Tibial nerve (tissue), 4 donors: ENCODE data around the gene WNT3A. TPM values are rescaled to one million over a fixed set of nuclear protein-coding genes. Genes with fewer than 3 reads are reported as not detected.
A peak's percentile ranks its signal among the peaks of the same experiment; 100 is the strongest.

Experiments used
- DNase-seq, 2 donors: peaks; one replicate each; pipeline ENCODE4 v3.0.0-alpha.2; 2019; ENCODE audit warnings: low spot score in 2 of 2
- H3K27ac ChIP-seq, 4 donors: fragments of 200-600 bp; sonication (generic) in 3 of 4; one replicate each; pipeline ENCODE4 v1.5.1; 2017 to 2019; ENCODE audit warnings: mild to moderate bottlenecking in 1 of 4
- H3K27me3 ChIP-seq, 2 donors: fragments of 200-600 bp; sonication (generic) in 1 of 2; one replicate each; pipeline versions ENCODE4 v1.5.1 to v1.6.0; 2017 to 2019
- H3K36me3 ChIP-seq, 3 donors: fragments of 200-600 bp; sonication (generic); one replicate each; pipeline ENCODE4 v1.5.1; 2018 to 2019
- H3K4me1 ChIP-seq, 4 donors: fragments of 200-600 bp; sonication (generic) in 3 of 4; one replicate each; pipeline ENCODE4 v1.5.1; 2017 to 2019
- H3K4me3 ChIP-seq, 4 donors: fragments of 200-600 bp; sonication (generic) in 3 of 4; one replicate each; pipeline ENCODE4 v1.5.1; 2017 to 2019; ENCODE audit warnings: mild to moderate bottlenecking in 1 of 4, moderate library complexity in 1 of 4
- H3K9me3 ChIP-seq, 4 donors: fragments of 200-600 bp; sonication (generic) in 3 of 4; one replicate each; pipeline ENCODE4 v1.5.1; 2017 to 2019
- CTCF ChIP-seq, 5 experiments: fragments of 200-600 bp in 3 of 5; fragments of 450-650 bp in 2 of 5; sonication (generic) in 3 of 5; IDR thresholded peaks; one replicate each; pipeline ENCODE4 v1.5.1; 2016 to 2019; ENCODE audit warnings: antibody characterized with exemption in 5 of 5, mild to moderate bottlenecking in 3 of 5, moderate library complexity in 2 of 5
- EP300 ChIP-seq, 2 donors: sonication (generic); formaldehyde crosslinking; IDR thresholded peaks; one replicate each; pipeline ENCODE4 v1.6.1; 2017; ENCODE audit warnings: antibody characterized with exemption in 2 of 2, mild to moderate bottlenecking in 1 of 2
- POLR2A ChIP-seq, 2 donors: fragments of 450-650 bp; IDR thresholded peaks; one replicate each; pipeline ENCODE4 v1.6.1; 2017; ENCODE audit warnings: antibody characterized with exemption in 2 of 2, mild to moderate bottlenecking in 2 of 2, moderate library complexity in 2 of 2
- WGBS, 2 donors: methylation state at CpG; one replicate each; pipeline ENCODE4 v1.1.5; 2018; 5-methylcytosine and 5-hydroxymethylcytosine counted together
- total RNA-seq, 4 donors: library from RNA; depleted of rRNA; stranded (reverse); fragments of >200 nt; gene quantifications; one replicate each; pipeline ENCODE4 v1.1.0, GENCODE V29; 2016

The WNT3A gene
- total RNA-seq, 4 donors from 2014 or later = not detected

- WGBS, 2 donors = 16 to 28% methylated on average over 1 of the region's 1 CpG
- TF ChIP-seq EP300 (IDR thresholded peaks at IDR 0.05) (no peak), POLR2A (IDR thresholded peaks at IDR 0.05) (no peak), CTCF (IDR thresholded peaks at IDR 0.05) (no peak)
- Histone ChIP-seq H3K36me3 (no peaks in the 10 kb centered on the region), H3K9me3 (peaks cover 0 to 59% (median 8%) of the 10 kb centered on the region in 4 donors), H3K27me3 (no peaks in the 10 kb centered on the region), H3K4me1 (no peaks in the 10 kb centered on the region), H3K4me3 (no peak overlapping the region), H3K27ac (no peak overlapping the region)
- DNase-seq = no peak
Observed at GRCh38 chr1:227996187-227996950, 10.4 kb upstream of the WNT3A start.

- H3K36me3 ChIP-seq = no peaks in the 10 kb centered on the region
- no peak overlapping the region for H3K27ac ChIP-seq
- no peak overlapping the region for H3K4me3 ChIP-seq
- peaks cover 0 to 12% of the 10 kb centered on the region in 2 donors for H3K27me3 ChIP-seq
- H3K9me3 ChIP-seq = peaks cover 0 to 48% (median 8%) of the 10 kb centered on the region in 4 donors
- WGBS, 2 donors = 75% methylated on average over 6 of the region's 6 CpGs
- no peak for DNase-seq
- no peaks in the 10 kb centered on the region for H3K4me1 ChIP-seq
- TF ChIP-seq EP300 (IDR thresholded peaks at IDR 0.05) (no peak), POLR2A (IDR thresholded peaks at IDR 0.05) (no peak), CTCF (IDR thresholded peaks at IDR 0.05) (no peak)
Observed at GRCh38 chr1:227998374-227999055, 8.3 kb upstream of the WNT3A start.

- WGBS, 2 donors = 27 to 31% methylated on average over 5 to 7 of the region's 7 CpGs
- H3K4me3 ChIP-seq = no peak overlapping the region
- H3K4me1 ChIP-seq = no peaks in the 10 kb centered on the region
- H3K27ac ChIP-seq = no peak overlapping the region
- TF ChIP-seq EP300 (IDR thresholded peaks at IDR 0.05) (no peak), CTCF (IDR thresholded peaks at IDR 0.05) (peak; percentile 24 to 60 (median 45))
- DNase-seq = peak in 1 of 2 donors; percentile 27
- H3K9me3 ChIP-seq = peaks cover 0 to 47% (median 8%) of the 10 kb centered on the region in 4 donors
- H3K36me3 ChIP-seq = no peaks in the 10 kb centered on the region
- H3K27me3 ChIP-seq = peaks cover 0 to 20% of the 10 kb centered on the region in 2 donors
Observed at GRCh38 chr1:227999056-227999930, 7.5 kb upstream of the WNT3A start.

GRCh38 chr1:228000416-228000815 lies 6.4 kb upstream of the WNT3A start:
- WGBS, 2 donors = 92 to 93% methylated on average over 1 to 5 of the region's 5 CpGs
- no peak overlapping the region for H3K4me3 ChIP-seq
- peaks cover 0 to 5% (median 0%) of the 10 kb centered on the region in 4 donors for H3K4me1 ChIP-seq
- peaks cover 0 to 31% of the 10 kb centered on the region in 2 donors for H3K27me3 ChIP-seq
- H3K9me3 ChIP-seq = peaks cover 0 to 36% (median 8%) of the 10 kb centered on the region in 4 donors
- H3K36me3 ChIP-seq = no peaks in the 10 kb centered on the region
- TF ChIP-seq EP300 (IDR thresholded peaks at IDR 0.05) = no peak
- TF ChIP-seq CTCF (IDR thresholded peaks at IDR 0.05) = no peak
- TF ChIP-seq POLR2A (IDR thresholded peaks at IDR 0.05) = no peak
- DNase-seq = no peak
- no peak overlapping the region for H3K27ac ChIP-seq
